Neural progenitor cell (in vitro differentiated cells): ENCODE results near the gene MTSS2. TPM values are rescaled to one million over a fixed set of nuclear protein-coding genes. Genes with fewer than 3 reads are reported as not detected.
A peak's percentile ranks its signal among the peaks of the same experiment; 100 is the strongest.

Experiments
- DNase-seq: peaks from one replicate; pipeline ENCODE4 v3.0.0-alpha.2; 2016; ENCODE audit warnings: low spot score
- H2AFZ ChIP-seq: fragments of 200-600 bp; sonication (generic); replicated peaks from 2 replicates; pipeline ENCODE4 v1.6.1; 2016; ENCODE audit warnings: antibody characterized with exemption
- H3F3A ChIP-seq: fragments of 200-600 bp; sonication (generic); 2 replicates; pipeline ENCODE4 v1.6.1; 2016; ENCODE audit warnings: antibody characterized with exemption, low read depth
- H3K27ac ChIP-seq: fragments of 200-600 bp; sonication (generic); 2 replicates; pipeline ENCODE4 v1.5.1; 2016; ENCODE audit warnings: mild to moderate bottlenecking
- H3K27me3 ChIP-seq: fragments of 200-600 bp; sonication (generic); 2 replicates; pipeline ENCODE4 v1.6.1; 2016; ENCODE audit warnings: mild to moderate bottlenecking, moderate library complexity
- H3K36me3 ChIP-seq: fragments of 200-600 bp; sonication (generic); 2 replicates; pipeline ENCODE4 v1.5.1; 2016
- H3K4me1 ChIP-seq: fragments of 200-600 bp; sonication (generic); 2 replicates; pipeline ENCODE4 v1.6.1; 2016; ENCODE audit warnings: mixed run types
- H3K4me2 ChIP-seq: fragments of 200-600 bp; sonication (generic); 2 replicates; pipeline ENCODE4 v1.6.1; 2016
- H3K4me3 ChIP-seq: fragments of 200-600 bp; sonication (generic); 2 replicates; pipeline ENCODE4 v1.5.1; 2016
- H3K79me2 ChIP-seq: fragments of 200-600 bp; sonication (generic); 2 replicates; pipeline ENCODE4 v1.6.1; 2016; ENCODE audit warnings: low read depth
- H3K9ac ChIP-seq: fragments of 200-600 bp; sonication (generic); 2 replicates; pipeline ENCODE4 v1.6.1; 2016
- H3K9me3 ChIP-seq: fragments of 200-600 bp; sonication (generic); 2 replicates; pipeline ENCODE4 v1.5.1; 2016; ENCODE audit warnings: low read depth
- H4K20me1 ChIP-seq: fragments of 200-600 bp; sonication (generic); 2 replicates; pipeline ENCODE4 v1.6.1; 2016; ENCODE audit warnings: low read depth
- H3K27ac Mint-ChIP-seq: 3 replicates; pipeline ENCODE4 v1.8.0; 2021; ENCODE audit warnings: mixed read lengths
- H3K27me3 Mint-ChIP-seq: 2 replicates; pipeline ENCODE4 v1.8.0; 2022; ENCODE audit warnings: low read depth, mild to moderate bottlenecking, inconsistent platforms, moderate library complexity, mixed read lengths; ENCODE audit not compliant: insufficient read depth
- H3K36me3 Mint-ChIP-seq: 3 replicates; pipeline ENCODE4 v1.8.0; 2021; ENCODE audit warnings: mixed read lengths
- H3K4me1 Mint-ChIP-seq: 3 replicates; pipeline ENCODE4 v1.8.0; 2021; ENCODE audit warnings: mixed read lengths
- H3K4me3 Mint-ChIP-seq: 3 replicates; pipeline ENCODE4 v1.8.0; 2021; ENCODE audit warnings: mild to moderate bottlenecking, moderate library complexity, mixed read lengths
- H3K9me3 Mint-ChIP-seq: 3 replicates; pipeline ENCODE4 v1.8.0; 2020; ENCODE audit warnings: mixed read lengths
- EZH2 ChIP-seq: fragments of 200-600 bp; sonication (generic); IDR thresholded peaks from 2 replicates; pipeline ENCODE4 v1.6.1; 2017; ENCODE audit warnings: antibody characterized with exemption, mild to moderate bottlenecking, moderate library complexity
- EZH2phosphoT487 ChIP-seq: fragments of 200-600 bp; sonication (generic); IDR thresholded peaks from 2 replicates; pipeline ENCODE4 v1.6.1; 2017; ENCODE audit warnings: antibody characterized with exemption
- total RNA-seq: library from RNA; depleted of rRNA; stranded (reverse); fragments of >200 nt; gene quantifications from 2 replicates; pipeline ENCODE4 v1.2.3, GENCODE V29; 2015; ENCODE audit warnings: low replicate concordance
- TF ChIP-seq, protein P1 (sequence below): fragments of 200-600 bp; sonication (generic); IDR thresholded peaks from 2 replicates; pipeline ENCODE4 v1.5.1; 2017; ENCODE audit warnings: antibody characterized with exemption, mild to moderate bottlenecking

The MTSS2 gene
- total RNA-seq, 1 donor from 2014 or later: 6.2 TPM

DNA sequence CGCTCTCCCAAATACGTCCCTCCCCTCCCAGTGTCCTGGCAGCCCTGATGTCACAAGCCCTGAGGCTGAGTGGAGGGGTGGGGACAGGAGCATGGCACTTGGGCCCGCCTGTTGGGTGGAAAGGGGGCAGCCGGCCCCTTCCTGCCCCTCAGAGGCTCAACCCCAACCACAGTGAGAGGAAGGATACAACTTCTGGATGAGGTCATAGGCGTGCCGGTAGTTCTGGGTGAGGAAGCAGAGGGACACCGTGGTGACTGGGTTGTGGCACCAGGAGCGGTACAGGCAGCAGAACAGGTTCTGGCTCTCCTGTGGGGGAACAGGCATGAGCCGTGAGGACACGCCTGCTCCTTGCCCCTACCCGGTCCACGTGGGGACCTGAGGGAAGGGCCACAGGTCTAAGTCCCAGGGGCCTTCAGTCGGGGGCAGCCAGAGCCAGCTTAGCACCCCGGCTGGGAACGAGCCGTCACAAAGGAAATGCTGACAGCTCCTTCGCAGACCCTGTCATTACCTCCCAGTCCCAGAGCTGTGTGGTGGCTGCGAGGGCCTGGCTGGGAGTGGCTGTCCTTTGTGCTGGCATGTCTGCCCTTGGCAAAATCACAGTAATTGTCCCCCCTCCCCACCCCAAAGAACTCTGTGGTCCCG, 11.2 kb upstream of the MTSS2 start:
- no peak overlapping the region for H3K4me3 Mint-ChIP-seq
- H3K4me1 Mint-ChIP-seq: peaks cover 39% of the 10 kb centered on the region
- H3K27ac ChIP-seq: no peak overlapping the region

DNA sequence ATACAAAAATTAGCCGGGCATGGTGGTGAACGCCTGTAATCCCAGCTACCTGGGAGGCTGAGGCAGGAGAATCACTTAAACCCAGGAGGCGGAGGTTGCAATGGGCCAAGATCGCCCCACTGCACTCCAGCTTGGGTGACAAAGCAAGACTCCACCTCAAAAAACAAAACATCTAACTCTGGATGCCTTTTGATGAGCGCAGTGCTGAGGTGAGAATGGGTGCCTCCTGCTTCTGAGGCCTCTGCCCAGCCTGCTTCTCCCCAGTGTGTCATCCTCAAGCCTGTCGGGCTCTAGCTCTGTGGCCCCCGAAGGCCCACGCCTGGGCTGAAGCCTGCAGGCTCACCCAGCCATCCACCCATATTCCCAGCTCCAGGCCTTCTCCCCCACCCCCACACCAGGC, 10.5 kb upstream of the MTSS2 start:
- Mint-ChIP-seq H3K4me3 (no peak overlapping the region), H3K27ac (no peak overlapping the region), H3K4me1 (peaks cover 39% of the 10 kb centered on the region), H3K27me3 (peaks cover 4% of the 10 kb centered on the region), H3K9me3 (no peaks in the 10 kb centered on the region), H3K36me3 (peaks cover 3% of the 10 kb centered on the region)
- Histone ChIP-seq H3F3A (peaks cover 11% of the 10 kb centered on the region), H3K4me1 (peaks cover 30% of the 10 kb centered on the region), H3K4me2 (no peak overlapping the region), H3K9me3 (no peaks in the 10 kb centered on the region), H2AFZ (no peak overlapping the region), H3K27me3 (no peaks in the 10 kb centered on the region), H3K27ac (no peak overlapping the region), H4K20me1 (peaks cover 3% of the 10 kb centered on the region), H3K79me2 (no peaks in the 10 kb centered on the region), H3K4me3 (no peak overlapping the region), H3K9ac (no peak overlapping the region), H3K36me3 (no peaks in the 10 kb centered on the region)
- TF ChIP-seq EZH2 (no peak), EZH2phosphoT487 (no peak)
- TF ChIP-seq, protein P1, sequence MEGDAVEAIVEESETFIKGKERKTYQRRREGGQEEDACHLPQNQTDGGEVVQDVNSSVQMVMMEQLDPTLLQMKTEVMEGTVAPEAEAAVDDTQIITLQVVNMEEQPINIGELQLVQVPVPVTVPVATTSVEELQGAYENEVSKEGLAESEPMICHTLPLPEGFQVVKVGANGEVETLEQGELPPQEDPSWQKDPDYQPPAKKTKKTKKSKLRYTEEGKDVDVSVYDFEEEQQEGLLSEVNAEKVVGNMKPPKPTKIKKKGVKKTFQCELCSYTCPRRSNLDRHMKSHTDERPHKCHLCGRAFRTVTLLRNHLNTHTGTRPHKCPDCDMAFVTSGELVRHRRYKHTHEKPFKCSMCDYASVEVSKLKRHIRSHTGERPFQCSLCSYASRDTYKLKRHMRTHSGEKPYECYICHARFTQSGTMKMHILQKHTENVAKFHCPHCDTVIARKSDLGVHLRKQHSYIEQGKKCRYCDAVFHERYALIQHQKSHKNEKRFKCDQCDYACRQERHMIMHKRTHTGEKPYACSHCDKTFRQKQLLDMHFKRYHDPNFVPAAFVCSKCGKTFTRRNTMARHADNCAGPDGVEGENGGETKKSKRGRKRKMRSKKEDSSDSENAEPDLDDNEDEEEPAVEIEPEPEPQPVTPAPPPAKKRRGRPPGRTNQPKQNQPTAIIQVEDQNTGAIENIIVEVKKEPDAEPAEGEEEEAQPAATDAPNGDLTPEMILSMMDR: no peak
- DNase-seq: no peak

More for the DNA sequence above, 11.2 kb upstream of the MTSS2 start:
- Mint-ChIP-seq H3K36me3 (peaks cover 3% of the 10 kb centered on the region), H3K27me3 (peaks cover 6% of the 10 kb centered on the region), H3K9me3 (no peaks in the 10 kb centered on the region), H3K27ac (no peak overlapping the region)
- Histone ChIP-seq H4K20me1 (peaks cover 3% of the 10 kb centered on the region), H3K4me1 (peaks cover 30% of the 10 kb centered on the region), H3K9me3 (no peaks in the 10 kb centered on the region), H3K9ac (no peak overlapping the region), H3K79me2 (no peaks in the 10 kb centered on the region), H3K4me3 (no peak overlapping the region), H3K4me2 (no peak overlapping the region), H3F3A (peaks cover 11% of the 10 kb centered on the region), H3K36me3 (no peaks in the 10 kb centered on the region), H2AFZ (no peak overlapping the region), H3K27me3 (no peaks in the 10 kb centered on the region)
- TF ChIP-seq EZH2phosphoT487 (no peak), EZH2 (no peak)
- TF ChIP-seq, protein P1: no peak
- DNase-seq: no peak

GRCh38 chr16:70695331-70696070, 9.6 kb upstream of the MTSS2 start:
- no peak overlapping the region for H2AFZ ChIP-seq
- H3K27ac Mint-ChIP-seq: peak overlapping the region; percentile 94

More at GRCh38 chr16:70695331-70696070, 9.6 kb upstream of the MTSS2 start:
- Histone ChIP-seq H4K20me1 (peaks cover 3% of the 10 kb centered on the region), H3K9me3 (no peaks in the 10 kb centered on the region), H3K4me2 (peak overlapping the region; percentile 50), H3K36me3 (no peaks in the 10 kb centered on the region), H3K4me3 (no peak overlapping the region), H3K9ac (no peak overlapping the region), H3K27ac (no peak overlapping the region), H3K27me3 (no peaks in the 10 kb centered on the region), H3K4me1 (peaks cover 30% of the 10 kb centered on the region), H3K79me2 (no peaks in the 10 kb centered on the region), H3F3A (peaks cover 11% of the 10 kb centered on the region)
- Mint-ChIP-seq H3K9me3 (no peaks in the 10 kb centered on the region), H3K27me3 (peaks cover 7% of the 10 kb centered on the region), H3K4me3 (no peak overlapping the region), H3K4me1 (peaks cover 41% of the 10 kb centered on the region), H3K36me3 (peaks cover 3% of the 10 kb centered on the region)
- peak; percentile 40 for DNase-seq
- TF ChIP-seq, protein P1: no peak
- TF ChIP-seq EZH2phosphoT487 (no peak), EZH2 (no peak)
